ENCODE results near the gene ANAPC13. TPM values are rescaled to one million over a fixed set of nuclear protein-coding genes. Genes with fewer than 3 reads are reported as not detected.

The ANAPC13 gene
- total RNA-seq, 1 experiment from 2014 or later: 19.3 TPM

DNA sequence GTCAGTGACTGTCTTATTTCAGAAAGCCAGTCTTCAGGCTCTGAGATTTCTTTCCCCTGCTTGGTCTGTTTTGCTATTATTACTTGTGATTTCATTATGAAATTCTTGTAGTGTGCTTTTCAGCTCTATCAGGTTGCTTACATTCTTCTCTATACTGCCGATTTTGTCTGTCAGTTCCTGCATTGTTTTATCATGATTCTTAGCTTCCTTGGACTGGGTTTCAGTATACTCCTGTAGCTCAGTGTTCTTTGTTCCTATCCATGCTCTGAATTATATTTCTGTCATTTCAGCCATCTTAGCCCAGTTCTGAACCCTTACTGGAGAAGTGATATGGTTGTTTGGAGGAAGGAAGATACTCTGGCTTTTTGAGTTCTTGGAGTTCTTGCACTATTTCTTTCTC, 40.5 kb upstream of the ANAPC13 start:
- H3K9me2 ChIP-seq (replicated peaks; ENCODE audit: low read length): no peaks in the 10 kb centered on the region
- CTCF ChIA-PET: no interaction called here
- POLR2A ChIA-PET (ENCODE audit: unreplicated experiment): no interaction called here

DNA sequence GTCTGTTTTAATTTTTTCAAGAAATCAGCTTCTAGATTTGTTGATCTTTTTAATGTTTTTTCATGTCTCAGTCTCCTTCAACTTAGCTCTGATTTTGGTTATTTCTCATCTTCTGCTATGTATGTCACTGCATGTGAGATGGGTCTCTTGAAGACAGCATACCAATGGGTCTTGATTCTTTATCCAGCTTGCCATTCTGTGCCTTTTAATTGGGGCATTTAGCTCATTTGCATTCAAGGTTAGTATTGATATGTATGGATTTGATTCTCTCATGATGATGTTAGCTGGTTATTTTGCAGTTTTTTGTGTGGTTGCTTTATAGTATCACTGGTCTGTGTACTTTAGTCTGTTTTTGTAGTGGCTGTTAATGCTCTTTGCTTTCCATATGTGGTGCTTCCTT, 39.5 kb upstream of the ANAPC13 start:
- no peak overlapping the region for H3K27ac ChIP-seq (ENCODE audit: low read length)
- H3K9me3 ChIP-seq (ENCODE audit: low read length): no peaks in the 10 kb centered on the region
- H3K9me2 ChIP-seq (replicated peaks; ENCODE audit: low read length): no peaks in the 10 kb centered on the region
- H3K4me3 ChIP-seq (ENCODE audit: low read length): no peak overlapping the region
- ATAC-seq (no peak), DNase-seq (no peak)
- ChIA-PET POLR2A (ENCODE audit: unreplicated experiment) (no interaction called here), CTCF (no interaction called here)
- no peak overlapping the region for H2AFZ ChIP-seq (ENCODE audit: low read length)
- TF ChIP-seq EZH2phosphoT487 (IDR thresholded peaks at IDR 0.05; ENCODE audit: borderline replicate concordance, low read length) (no peak), EZH2 (IDR thresholded peaks at IDR 0.05; ENCODE audit: low read length, unreplicated experiment) (no peak)
- TF ChIP-seq, protein P1, sequence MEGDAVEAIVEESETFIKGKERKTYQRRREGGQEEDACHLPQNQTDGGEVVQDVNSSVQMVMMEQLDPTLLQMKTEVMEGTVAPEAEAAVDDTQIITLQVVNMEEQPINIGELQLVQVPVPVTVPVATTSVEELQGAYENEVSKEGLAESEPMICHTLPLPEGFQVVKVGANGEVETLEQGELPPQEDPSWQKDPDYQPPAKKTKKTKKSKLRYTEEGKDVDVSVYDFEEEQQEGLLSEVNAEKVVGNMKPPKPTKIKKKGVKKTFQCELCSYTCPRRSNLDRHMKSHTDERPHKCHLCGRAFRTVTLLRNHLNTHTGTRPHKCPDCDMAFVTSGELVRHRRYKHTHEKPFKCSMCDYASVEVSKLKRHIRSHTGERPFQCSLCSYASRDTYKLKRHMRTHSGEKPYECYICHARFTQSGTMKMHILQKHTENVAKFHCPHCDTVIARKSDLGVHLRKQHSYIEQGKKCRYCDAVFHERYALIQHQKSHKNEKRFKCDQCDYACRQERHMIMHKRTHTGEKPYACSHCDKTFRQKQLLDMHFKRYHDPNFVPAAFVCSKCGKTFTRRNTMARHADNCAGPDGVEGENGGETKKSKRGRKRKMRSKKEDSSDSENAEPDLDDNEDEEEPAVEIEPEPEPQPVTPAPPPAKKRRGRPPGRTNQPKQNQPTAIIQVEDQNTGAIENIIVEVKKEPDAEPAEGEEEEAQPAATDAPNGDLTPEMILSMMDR (conservative IDR thresholded peaks at IDR 0.05; ENCODE audit: low read depth, low read length): no peak
- no peak overlapping the region for H3K4me2 ChIP-seq (ENCODE audit: low read length)
- no peaks in the 10 kb centered on the region for H4K20me1 ChIP-seq (ENCODE audit: low read length)
- no peaks in the 10 kb centered on the region for H3F3A ChIP-seq (ENCODE audit: low read length, unreplicated experiment)
- H3K36me3 ChIP-seq (ENCODE audit: low read depth, low read length): no peaks in the 10 kb centered on the region; the same call in 1 of the 2 replicates
- H3K4me1 ChIP-seq (ENCODE audit: insufficient read depth, low read length): no peaks in the 10 kb centered on the region
- BruUV-seq (replicated peaks): no TSS peak
- no peaks in the 10 kb centered on the region for H3K79me2 ChIP-seq (ENCODE audit: low read length)
- H3K27me3 ChIP-seq (ENCODE audit: low read length): no peaks in the 10 kb centered on the region
- intact Hi-C loops (cut with micrococcal nuclease): no loop called here
- H3K9ac ChIP-seq (ENCODE audit: low read length): no peak overlapping the region

More for the DNA sequence above, 40.5 kb upstream of the ANAPC13 start:
- Histone ChIP-seq H3K9me3 (ENCODE audit: low read length) (no peaks in the 10 kb centered on the region), H3K27me3 (ENCODE audit: low read length) (no peaks in the 10 kb centered on the region), H4K20me1 (ENCODE audit: low read length) (no peaks in the 10 kb centered on the region), H3K36me3 (ENCODE audit: low read depth, low read length) (no peaks in the 10 kb centered on the region; the same call in 1 of the 2 replicates), H3F3A (ENCODE audit: low read length, unreplicated experiment) (no peaks in the 10 kb centered on the region), H3K79me2 (ENCODE audit: low read length) (no peaks in the 10 kb centered on the region), H3K9ac (ENCODE audit: low read length) (no peak overlapping the region), H3K27ac (ENCODE audit: low read length) (no peak overlapping the region), H3K4me2 (ENCODE audit: low read length) (no peak overlapping the region), H2AFZ (ENCODE audit: low read length) (no peak overlapping the region), H3K4me1 (ENCODE audit: insufficient read depth, low read length) (no peaks in the 10 kb centered on the region), H3K4me3 (ENCODE audit: low read length) (no peak overlapping the region)
- DNase-seq (no peak), ATAC-seq (no peak)
- TF ChIP-seq EZH2 (IDR thresholded peaks at IDR 0.05; ENCODE audit: low read length, unreplicated experiment) (no peak), EZH2phosphoT487 (IDR thresholded peaks at IDR 0.05; ENCODE audit: borderline replicate concordance, low read length) (no peak)
- TF ChIP-seq, protein P1 (conservative IDR thresholded peaks at IDR 0.05; ENCODE audit: low read depth, low read length): no peak
- no TSS peak for BruUV-seq (replicated peaks)
- intact Hi-C loops (cut with micrococcal nuclease): no loop called here

DNA sequence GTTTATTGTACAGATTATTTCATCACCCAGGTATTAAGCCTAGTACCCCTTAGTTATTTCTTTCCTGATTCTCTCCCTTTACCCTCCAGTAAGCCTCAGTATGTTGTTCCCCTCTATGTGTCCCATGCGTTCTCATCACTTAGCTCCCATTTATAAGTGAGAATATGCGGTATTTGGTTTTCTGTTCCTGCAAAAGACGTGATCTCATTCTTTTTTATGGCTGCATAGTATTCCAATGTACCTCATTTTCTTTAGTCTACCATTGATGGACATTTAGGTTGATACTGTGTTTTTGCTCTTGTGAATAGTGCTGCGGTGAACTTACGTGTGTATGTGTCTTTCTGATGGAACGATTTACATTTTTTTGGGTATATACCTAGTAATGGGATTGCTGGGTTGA, 36.8 kb upstream of the ANAPC13 start:
- H3K79me2 ChIP-seq (ENCODE audit: low read length): no peaks in the 10 kb centered on the region
- no TSS peak for BruUV-seq (replicated peaks)
- H3K27ac ChIP-seq (ENCODE audit: low read length): no peak overlapping the region
- H3K4me3 ChIP-seq (ENCODE audit: low read length): no peak overlapping the region
- intact Hi-C loops (cut with micrococcal nuclease): no loop called here
- TF ChIP-seq EZH2phosphoT487 (IDR thresholded peaks at IDR 0.05; ENCODE audit: borderline replicate concordance, low read length): no peak
- TF ChIP-seq, protein P1 (conservative IDR thresholded peaks at IDR 0.05; ENCODE audit: low read depth, low read length): no peak
- no peak for TF ChIP-seq EZH2 (IDR thresholded peaks at IDR 0.05; ENCODE audit: low read length, unreplicated experiment)
- DNase-seq (no peak), ATAC-seq (no peak)
- H3K9ac ChIP-seq (ENCODE audit: low read length): no peak overlapping the region
- 0 out of 2 replicates have a peak, but pooled peaks cover 2% of the 10 kb centered on the region for H3K4me1 ChIP-seq (ENCODE audit: insufficient read depth, low read length)
- H3F3A ChIP-seq (ENCODE audit: low read length, unreplicated experiment): no peaks in the 10 kb centered on the region
- H3K4me2 ChIP-seq (ENCODE audit: low read length): no peak overlapping the region
- H3K9me2 ChIP-seq (replicated peaks; ENCODE audit: low read length): no peaks in the 10 kb centered on the region
- no peaks in the 10 kb centered on the region for H4K20me1 ChIP-seq (ENCODE audit: low read length)
- H3K36me3 ChIP-seq (ENCODE audit: low read depth, low read length): no peaks in the 10 kb centered on the region; the same call in 1 of the 2 replicates
- no peak overlapping the region for H2AFZ ChIP-seq (ENCODE audit: low read length)
- CTCF ChIA-PET: no interaction called here
- H3K27me3 ChIP-seq (ENCODE audit: low read length): no peaks in the 10 kb centered on the region
- POLR2A ChIA-PET (ENCODE audit: unreplicated experiment): no interaction called here
- no peaks in the 10 kb centered on the region for H3K9me3 ChIP-seq (ENCODE audit: low read length)

Data from PC-3 (cell line).